Vagina (tissue), 2 donors: ENCODE results near the gene PRR5L.

Source experiments
- POLR2A ChIP-seq, 2 donors: fragments of 450-650 bp; IDR thresholded peaks; one replicate each; pipeline ENCODE4 v1.6.1; 2017; ENCODE audit warnings: antibody characterized with exemption in 2 of 2, mild to moderate bottlenecking in 2 of 2, moderate library complexity in 2 of 2
- TF ChIP-seq, protein P1 (sequence below), 3 experiments: fragments of 450-650 bp in 2 of 3; fragments of 200-600 bp in 1 of 3; sonication (generic) in 1 of 3; IDR thresholded peaks; one replicate each; pipeline ENCODE4 v1.5.1; 2017 to 2019; ENCODE audit warnings: antibody characterized with exemption in 3 of 3, mild to moderate bottlenecking in 2 of 3, moderate library complexity in 2 of 3

DNA sequence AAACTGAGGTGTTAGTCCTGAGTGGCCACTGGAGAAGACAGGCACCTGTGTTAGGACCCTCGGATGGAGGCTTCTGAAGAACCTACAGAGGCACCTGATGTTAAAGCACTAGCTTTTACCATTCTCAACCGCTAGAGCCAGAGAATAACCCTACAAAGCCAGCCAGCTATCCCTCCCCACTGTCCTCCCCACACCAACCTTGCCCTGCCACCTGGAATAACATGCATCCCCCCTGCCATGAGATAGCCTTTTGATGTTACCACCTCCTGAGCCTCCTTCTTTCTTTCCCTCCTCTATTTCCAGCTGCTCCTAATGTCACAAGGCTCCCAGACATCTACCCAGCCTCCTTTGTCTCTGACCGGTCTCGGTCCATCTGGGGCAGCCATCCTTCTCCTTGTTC lies 35.0 kb upstream of the PRR5L start:
- TF ChIP-seq, protein P1, sequence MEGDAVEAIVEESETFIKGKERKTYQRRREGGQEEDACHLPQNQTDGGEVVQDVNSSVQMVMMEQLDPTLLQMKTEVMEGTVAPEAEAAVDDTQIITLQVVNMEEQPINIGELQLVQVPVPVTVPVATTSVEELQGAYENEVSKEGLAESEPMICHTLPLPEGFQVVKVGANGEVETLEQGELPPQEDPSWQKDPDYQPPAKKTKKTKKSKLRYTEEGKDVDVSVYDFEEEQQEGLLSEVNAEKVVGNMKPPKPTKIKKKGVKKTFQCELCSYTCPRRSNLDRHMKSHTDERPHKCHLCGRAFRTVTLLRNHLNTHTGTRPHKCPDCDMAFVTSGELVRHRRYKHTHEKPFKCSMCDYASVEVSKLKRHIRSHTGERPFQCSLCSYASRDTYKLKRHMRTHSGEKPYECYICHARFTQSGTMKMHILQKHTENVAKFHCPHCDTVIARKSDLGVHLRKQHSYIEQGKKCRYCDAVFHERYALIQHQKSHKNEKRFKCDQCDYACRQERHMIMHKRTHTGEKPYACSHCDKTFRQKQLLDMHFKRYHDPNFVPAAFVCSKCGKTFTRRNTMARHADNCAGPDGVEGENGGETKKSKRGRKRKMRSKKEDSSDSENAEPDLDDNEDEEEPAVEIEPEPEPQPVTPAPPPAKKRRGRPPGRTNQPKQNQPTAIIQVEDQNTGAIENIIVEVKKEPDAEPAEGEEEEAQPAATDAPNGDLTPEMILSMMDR (IDR thresholded peaks at IDR 0.05), result no peak
- no peak for TF ChIP-seq POLR2A (IDR thresholded peaks at IDR 0.05)
